NCI-H510A (cell line): Measurements from ENCODE around the gene ASNS.
"Not testable (repeated sequence)": the region's sequence is repeated elsewhere in the genome, so short reads cannot be mapped to it uniquely, and the experiment has no call there.

Experiments
- DNase-seq: peaks from one replicate; lab custom pipeline; 2025; lab: John Stamatoyannopoulos, UW

ASNS gene

GRCh38 chr7:97872025-97872669 is at the start of gene ASNS:
TSS of gene ASNS (minus strand) at chr7:97872408. CDS start at chr7:97869156, 3,252 bp downstream.
- DNase-seq: peak; percentile 79

- DNase-seq: not testable (repeated sequence)
Observed at GRCh38 chr7:97921254-97921653, 49.0 kb upstream of the ASNS start.

GRCh38 chr7:97915267-97915666 is 43.1 kb upstream of the ASNS start:
- not testable (repeated sequence) for DNase-seq

GRCh38 chr7:97912294-97912693 is 40.1 kb upstream of the ASNS start:
- not testable (repeated sequence) for DNase-seq

- not testable (repeated sequence) for DNase-seq
Observed at GRCh38 chr7:97896893-97897292, 24.7 kb upstream of the ASNS start.

- DNase-seq: not testable (repeated sequence)
Observed at GRCh38 chr7:97891721-97892120, 19.5 kb upstream of the ASNS start.

- not testable (repeated sequence) for DNase-seq
Observed at GRCh38 chr7:97879527-97879926, 7.3 kb upstream of the ASNS start.

- DNase-seq: not testable (repeated sequence)
Observed at GRCh38 chr7:97874894-97875293, 2.7 kb upstream of the ASNS start.

GRCh38 chr7:97873606-97874005 is 1.4 kb upstream of the ASNS start:
- no peak for DNase-seq

GRCh38 chr7:97871659-97872024 is 566 bp downstream of the ASNS start:
- peak; percentile 23 for DNase-seq

GRCh38 chr7:97868788-97869187 is 3.4 kb downstream of the ASNS start:
- DNase-seq: no peak

GRCh38 chr7:97868314-97868713 is 3.9 kb downstream of the ASNS start:
- no peak for DNase-seq

- no peak for DNase-seq
Observed at GRCh38 chr7:97865104-97865503, 7.1 kb downstream of the ASNS start.

GRCh38 chr7:97859606-97860204 is 12.5 kb downstream of the ASNS start:
- no peak for DNase-seq

- DNase-seq: no peak
Observed at GRCh38 chr7:97858221-97858620, 14.0 kb downstream of the ASNS start.

- no peak for DNase-seq
Observed at GRCh38 chr7:97857544-97857943, 14.7 kb downstream of the ASNS start.

- DNase-seq: no peak
Observed at GRCh38 chr7:97851683-97852082, 20.5 kb downstream of the ASNS start.

GRCh38 chr7:97850262-97851031 is 21.8 kb downstream of the ASNS start:
- not testable (repeated sequence) for DNase-seq

- no peak for DNase-seq
Observed at GRCh38 chr7:97847791-97848190, 24.4 kb downstream of the ASNS start.

- no peak for DNase-seq
Observed at GRCh38 chr7:97846945-97847344, 25.3 kb downstream of the ASNS start.

GRCh38 chr7:97845622-97846203 is 26.5 kb downstream of the ASNS start:
- no peak for DNase-seq

- DNase-seq: no peak
Observed at GRCh38 chr7:97844036-97844435, 28.2 kb downstream of the ASNS start.
